HG02840 (cell line): ENCODE results near the gene CNOT9.

Experiments
- ATAC-seq: cut with Tn5 transposase; IDR thresholded peaks from one replicate; pipeline ENCODE4 v1.9.1; 2021; ENCODE audit warnings: mild to moderate bottlenecking, moderate library complexity, moderate number of reproducible peaks; ENCODE audit not compliant: unreplicated experiment, low FRiP score

CNOT9 gene

DNA sequence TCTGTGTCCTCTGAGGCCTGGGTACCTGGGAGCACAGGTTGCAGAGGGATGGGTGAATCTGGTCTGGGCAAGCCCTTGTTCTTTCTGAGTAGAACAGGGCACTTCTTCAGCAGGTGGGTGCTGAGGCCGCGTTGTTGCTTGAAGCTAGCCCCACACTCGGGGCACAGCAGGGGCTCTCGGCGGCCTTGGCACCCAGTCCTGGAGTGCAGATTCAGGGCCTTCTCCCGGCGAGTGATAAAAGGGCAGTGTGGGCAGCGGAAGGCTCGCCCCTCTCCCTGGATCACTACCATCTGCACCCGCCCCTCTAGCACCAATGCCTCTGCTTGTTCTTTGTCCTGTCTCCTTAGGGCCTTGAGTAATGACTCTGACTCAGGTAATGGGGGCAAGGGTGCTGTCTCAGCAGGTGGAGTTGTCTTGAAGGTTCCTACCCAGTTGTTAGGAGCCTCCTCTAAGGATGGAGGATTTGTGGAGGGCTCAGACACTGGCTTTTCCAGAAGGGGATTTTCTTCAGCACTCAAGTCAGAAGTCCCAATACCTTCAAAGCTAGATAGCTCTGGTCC is 75.2 kb downstream of the CNOT9 start:
- ATAC-seq = no peak

DNA sequence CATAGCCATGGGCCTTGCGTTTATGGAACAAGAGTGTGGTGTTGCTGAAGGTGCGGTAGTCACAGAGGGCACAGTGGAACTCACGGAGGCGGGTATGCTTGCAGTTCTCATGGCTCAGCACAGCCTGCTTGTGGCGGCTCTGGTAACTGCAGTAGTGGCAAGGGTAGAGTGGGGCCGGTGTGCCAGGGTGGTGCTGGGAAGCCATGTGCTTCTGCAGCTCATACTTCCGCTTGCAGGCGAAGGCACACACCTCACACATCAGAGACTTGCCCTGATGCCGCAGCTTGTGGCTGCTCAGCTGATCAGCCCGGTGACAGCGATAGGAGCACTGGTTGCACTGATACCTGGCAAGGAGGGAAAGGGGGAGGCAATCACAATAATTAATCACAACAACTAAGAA is 76.1 kb downstream of the CNOT9 start:
- ATAC-seq = no peak

DNA sequence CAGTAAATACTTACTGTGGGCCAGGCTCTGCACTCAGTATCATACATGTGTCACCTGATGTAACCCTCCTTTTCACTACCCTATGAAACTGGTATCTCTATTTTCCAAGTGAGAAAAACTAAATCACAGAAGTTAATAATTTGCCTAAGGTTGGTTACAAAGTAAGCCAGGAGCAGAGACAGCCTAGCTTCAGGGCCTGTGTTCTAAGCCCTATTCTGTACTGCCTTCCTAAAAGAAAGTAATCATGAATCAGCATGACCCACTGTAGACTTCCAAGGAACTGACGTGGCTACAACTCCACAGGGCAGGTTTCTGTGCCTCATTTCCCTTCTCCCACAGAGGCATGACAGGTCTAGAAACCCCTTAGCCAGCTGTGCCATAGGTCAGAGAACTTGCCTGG is 76.5 kb downstream of the CNOT9 start:
- ATAC-seq = no peak
